LNCaP clone FGC (cell line): ENCODE data around the gene C3orf38.
"Not testable (repeated sequence)": the region's sequence is repeated elsewhere in the genome, so short reads cannot be mapped to it uniquely, and the experiment has no call there.

Experiments used
- DNase-seq: peaks from one replicate; pipeline ENCODE4 v3.0.0-alpha.2; 2011; ENCODE audit warnings: low read depth
- H3K4me3 ChIP-seq: 2 replicates; pipeline ENCODE4 v1.5.1; 2011; ENCODE audit warnings: mild to moderate bottlenecking, low read depth, low read length, control low read depth
- TF ChIP-seq, protein P1 (sequence below): IDR thresholded peaks from 2 replicates; pipeline ENCODE4 v1.5.1; 2012; ENCODE audit warnings: mild to moderate bottlenecking; ENCODE audit not compliant: control insufficient read depth, insufficient read depth; ENCODE audit errors: extremely low read depth

The C3orf38 gene

GRCh38 chr3:88117683-88118082 lies 32.1 kb upstream of the C3orf38 start:
- no peak overlapping the region for H3K4me3 ChIP-seq
- TF ChIP-seq, protein P1, sequence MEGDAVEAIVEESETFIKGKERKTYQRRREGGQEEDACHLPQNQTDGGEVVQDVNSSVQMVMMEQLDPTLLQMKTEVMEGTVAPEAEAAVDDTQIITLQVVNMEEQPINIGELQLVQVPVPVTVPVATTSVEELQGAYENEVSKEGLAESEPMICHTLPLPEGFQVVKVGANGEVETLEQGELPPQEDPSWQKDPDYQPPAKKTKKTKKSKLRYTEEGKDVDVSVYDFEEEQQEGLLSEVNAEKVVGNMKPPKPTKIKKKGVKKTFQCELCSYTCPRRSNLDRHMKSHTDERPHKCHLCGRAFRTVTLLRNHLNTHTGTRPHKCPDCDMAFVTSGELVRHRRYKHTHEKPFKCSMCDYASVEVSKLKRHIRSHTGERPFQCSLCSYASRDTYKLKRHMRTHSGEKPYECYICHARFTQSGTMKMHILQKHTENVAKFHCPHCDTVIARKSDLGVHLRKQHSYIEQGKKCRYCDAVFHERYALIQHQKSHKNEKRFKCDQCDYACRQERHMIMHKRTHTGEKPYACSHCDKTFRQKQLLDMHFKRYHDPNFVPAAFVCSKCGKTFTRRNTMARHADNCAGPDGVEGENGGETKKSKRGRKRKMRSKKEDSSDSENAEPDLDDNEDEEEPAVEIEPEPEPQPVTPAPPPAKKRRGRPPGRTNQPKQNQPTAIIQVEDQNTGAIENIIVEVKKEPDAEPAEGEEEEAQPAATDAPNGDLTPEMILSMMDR: no peak
- no peak for DNase-seq

DNA sequence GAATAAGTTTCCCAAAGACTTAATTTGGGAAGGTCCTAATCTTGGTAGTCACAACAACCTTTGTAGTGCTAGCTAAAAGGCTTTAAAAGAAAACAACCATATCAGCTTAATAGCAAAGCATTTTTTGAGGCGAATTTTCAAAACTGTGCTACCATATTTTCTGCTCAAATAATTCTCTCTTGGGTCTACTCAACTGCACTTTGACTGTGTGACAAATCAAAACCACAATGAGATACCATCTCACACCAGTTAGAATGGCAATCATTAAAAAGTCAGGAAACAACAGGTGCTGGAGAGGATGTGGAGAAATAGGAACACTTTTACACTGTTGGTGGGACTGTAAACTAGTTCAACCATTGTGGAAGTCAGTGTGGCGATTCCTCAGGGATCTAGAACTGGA lies 31.2 kb upstream of the C3orf38 start:
- H3K4me3 ChIP-seq, DNase-seq: not testable (repeated sequence)

DNA sequence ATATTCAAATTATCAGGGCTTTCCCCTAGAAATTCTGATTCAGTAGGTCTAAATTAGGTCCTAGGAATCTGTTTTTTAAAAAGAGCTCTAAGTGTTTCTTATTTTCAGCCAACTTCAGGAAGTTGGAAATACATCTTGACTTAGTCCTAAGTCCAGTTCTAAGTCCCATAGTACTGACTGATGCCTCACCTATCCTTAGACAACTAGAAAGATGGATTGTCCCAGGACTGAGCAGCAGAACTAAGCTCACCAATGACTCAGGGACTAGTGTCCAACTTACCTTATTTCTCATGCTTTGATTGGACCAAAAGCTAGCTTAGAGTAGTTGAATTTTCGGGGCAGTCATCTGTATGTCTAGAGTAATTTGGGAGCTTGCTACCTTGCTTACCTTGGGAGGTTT lies 26.2 kb upstream of the C3orf38 start:
- DNase-seq: no peak
- no peak overlapping the region for H3K4me3 ChIP-seq
- TF ChIP-seq, protein P1: no peak

GRCh38 chr3:88131695-88132094 lies 18.1 kb upstream of the C3orf38 start:
- no peak for DNase-seq
- H3K4me3 ChIP-seq: no peak overlapping the region

DNA sequence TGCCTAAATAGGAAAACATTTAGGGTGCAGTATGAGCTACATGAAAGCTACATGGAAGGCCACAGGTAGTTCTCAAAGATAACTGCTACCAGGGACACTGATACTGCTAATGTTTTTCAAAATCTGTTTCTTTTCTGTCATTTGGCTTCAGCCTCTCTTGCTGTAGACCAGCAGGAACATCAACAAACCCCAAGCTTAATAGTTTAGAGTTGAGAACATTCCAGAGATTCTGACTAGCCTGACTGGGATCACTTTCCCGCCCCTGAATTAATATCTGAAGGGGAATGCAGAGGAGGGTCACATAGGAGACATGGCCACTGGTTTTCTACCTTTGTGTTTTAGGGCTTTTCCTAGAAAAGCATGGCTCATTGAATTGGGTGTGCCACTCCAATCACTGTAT lies 16.9 kb upstream of the C3orf38 start:
- no peak overlapping the region for H3K4me3 ChIP-seq
- TF ChIP-seq, protein P1: no peak
- DNase-seq: no peak

More at GRCh38 chr3:88131695-88132094, 18.1 kb upstream of the C3orf38 start:
- TF ChIP-seq, protein P1: no peak

GRCh38 chr3:88133711-88134263 lies 16.0 kb upstream of the C3orf38 start:
- no peak for DNase-seq
- TF ChIP-seq, protein P1: no peak
- H3K4me3 ChIP-seq: no peak overlapping the region

DNA sequence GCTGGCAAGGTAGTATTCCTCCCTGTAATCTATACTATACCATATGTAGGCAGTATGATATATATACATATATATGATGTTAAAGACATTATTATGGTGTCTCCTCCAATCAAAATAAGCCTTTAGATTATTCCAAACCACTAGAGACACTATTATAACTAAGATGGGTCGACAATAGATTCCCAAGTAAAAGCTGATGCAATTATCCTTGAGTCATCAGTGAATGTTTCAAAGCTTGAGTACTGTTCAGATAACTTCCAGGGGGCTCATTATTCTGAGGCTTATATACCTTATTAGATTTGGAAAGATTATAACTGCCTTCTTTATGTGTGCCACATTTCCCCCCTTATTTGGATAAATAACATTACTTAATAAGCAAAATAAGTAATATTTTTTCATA lies 11.9 kb upstream of the C3orf38 start:
- TF ChIP-seq, protein P1: no peak
- no peak for DNase-seq
- H3K4me3 ChIP-seq: no peak overlapping the region
